SK-N-SH (cell line): Measurements from ENCODE around the gene ESRRA.

Source experiments
- CTCF ChIP-seq: fragments of 200-600 bp; sonication (generic); IDR thresholded peaks from 2 replicates; pipeline ENCODE4 v1.6.1; 2017; ENCODE audit warnings: antibody characterized with exemption, mild to moderate bottlenecking, moderate library complexity
- ELF1 ChIP-seq: IDR thresholded peaks from 2 replicates; pipeline ENCODE4 v1.4.0; 2012
- FOXJ3 ChIP-seq: sonication (generic); formaldehyde crosslinking; IDR thresholded peaks from 2 replicates; pipeline ENCODE4 v1.5.1; 2020; ENCODE audit warnings: mild to moderate bottlenecking, missing genetic modification reagents
- POLR2AphosphoS5 ChIP-seq: IDR thresholded peaks from 2 replicates; pipeline ENCODE4 v1.6.1; 2012; ENCODE audit warnings: low read depth, low read length
- REST ChIP-seq: IDR thresholded peaks from 2 replicates; pipeline ENCODE4 v1.6.1; 2012; ENCODE audit warnings: mild to moderate bottlenecking, low read depth, low read length, moderate library complexity
- RFX5 ChIP-seq: IDR thresholded peaks from 2 replicates; pipeline ENCODE4 v1.6.1; 2012; ENCODE audit warnings: mild to moderate bottlenecking, improper control_type of control experiment, low read length
- TAF1 ChIP-seq: IDR thresholded peaks from 2 replicates; pipeline ENCODE4 v1.6.1; 2012; ENCODE audit warnings: low read depth, mild to moderate bottlenecking, low read length, moderate library complexity, borderline replicate concordance

GRCh38 chr11:64349025-64349387 is 43.7 kb downstream of the ESRRA start:
- TF ChIP-seq CTCF, result no peak
- TF ChIP-seq REST, result no peak
- no peak for TF ChIP-seq POLR2AphosphoS5
- TF ChIP-seq ELF1, result no peak
- no peak for TF ChIP-seq FOXJ3 (CRISPR knock-in tag)
- TF ChIP-seq TAF1, result no peak
- TF ChIP-seq RFX5, result no peak
